GM12801 (cell line): ENCODE measurements around the gene CNPY2.

Experiments used
- CTCF ChIP-seq: IDR thresholded peaks from one replicate; pipeline ENCODE4 v1.5.1; 2011; ENCODE audit warnings: control low read depth; ENCODE audit not compliant: insufficient read length; ENCODE audit errors: extremely low read depth

Gene CNPY2

GRCh38 chr12:56260921-56261320, 54.9 kb downstream of the CNPY2 start:
- TF ChIP-seq CTCF: no peak

GRCh38 chr12:56260380-56260779, 55.4 kb downstream of the CNPY2 start:
- TF ChIP-seq CTCF: no peak
